CD4-positive, alpha-beta memory T cell (primary cell): ENCODE data around the gene MRTFA. TPM values are rescaled to one million over a fixed set of nuclear protein-coding genes. Genes with fewer than 3 reads are reported as not detected.
A peak's percentile ranks its signal among the peaks of the same experiment; 100 is the strongest.

ENCODE experiments used
- CTCF ChIA-PET: fragments of 350-600 bp; sonication (Branson Sonifier 250); formaldehyde crosslinking; loops from one replicate; lab custom pipeline; 2021; ENCODE audit warnings: inconsistent platforms; ENCODE audit not compliant: partially characterized antibody; lab: Charles Lee
- POLR2A ChIA-PET: fragments of 350-600 bp; sonication (Branson Sonifier 250); formaldehyde crosslinking; loops from one replicate; lab custom pipeline; 2021; ENCODE audit not compliant: partially characterized antibody; lab: Charles Lee
- DNase-seq, 5 donors: peaks; one replicate each; pipeline versions ENCODE4 v3.0.0 to v3.0.0-alpha.2; 2020 to 2022; ENCODE audit warnings: mixed read lengths in 1 of 5
- H3K27ac ChIP-seq: one replicate; pipeline ENCODE4 v1.7.0; 2013; ENCODE audit warnings: low read depth, low read length
- H3K27me3 ChIP-seq: 2 replicates; pipeline ENCODE4 v1.7.0; 2013; ENCODE audit warnings: mild to moderate bottlenecking, low read length, moderate library complexity; ENCODE audit not compliant: insufficient read depth
- H3K36me3 ChIP-seq: 2 replicates; pipeline ENCODE4 v1.7.0; 2013; ENCODE audit warnings: mild to moderate bottlenecking, low read length, moderate library complexity; ENCODE audit not compliant: insufficient read depth
- H3K4me1 ChIP-seq: 2 replicates; pipeline ENCODE4 v1.7.0; 2013; ENCODE audit warnings: mild to moderate bottlenecking, low read length, moderate library complexity; ENCODE audit not compliant: insufficient read depth
- H3K4me3 ChIP-seq, 2 donors: one replicate each; pipeline ENCODE4 v1.7.0; 2013; ENCODE audit warnings: low read length in 2 of 2, mild to moderate bottlenecking in 1 of 2
- H3K9me3 ChIP-seq, 2 donors: one replicate each; pipeline ENCODE4 v1.7.0; 2013; ENCODE audit warnings: low read length in 2 of 2, control low read depth in 1 of 2; ENCODE audit not compliant: control insufficient read depth in 1 of 2
- H3K27ac Mint-ChIP-seq, 7 donors: one replicate each; pipeline ENCODE4 v1.8.0; 2020 to 2021; ENCODE audit warnings: mixed read lengths in 7 of 7, mild to moderate bottlenecking in 6 of 7, inconsistent platforms in 3 of 7, moderate library complexity in 3 of 7
- H3K27me3 Mint-ChIP-seq, 2 donors: one replicate each; pipeline ENCODE4 v1.8.0; 2020 to 2021; ENCODE audit warnings: mixed read lengths in 2 of 2
- H3K36me3 Mint-ChIP-seq, 2 donors: one replicate each; pipeline ENCODE4 v1.8.0; 2020 to 2021; ENCODE audit warnings: mixed read lengths in 2 of 2, inconsistent platforms in 1 of 2, mild to moderate bottlenecking in 1 of 2
- H3K4me1 Mint-ChIP-seq, 4 donors: one replicate each; pipeline ENCODE4 v1.8.0; 2020 to 2021; ENCODE audit warnings: mixed read lengths in 4 of 4, mild to moderate bottlenecking in 1 of 4
- H3K4me3 Mint-ChIP-seq, 8 donors: one replicate each; pipeline ENCODE4 v1.8.0; 2020 to 2021; ENCODE audit warnings: mixed read lengths in 8 of 8, mild to moderate bottlenecking in 7 of 8, moderate library complexity in 6 of 8, inconsistent platforms in 3 of 8
- H3K9me3 Mint-ChIP-seq, 8 donors: one replicate each; pipeline ENCODE4 v1.8.0; 2020 to 2021; ENCODE audit warnings: mixed read lengths in 8 of 8, mild to moderate bottlenecking in 5 of 8, inconsistent platforms in 3 of 8, moderate library complexity in 1 of 8
- intact Hi-C: fragments of 100-400 bp; cut with micrococcal nuclease; formaldehyde crosslinking; loops from one replicate; pipeline ENCODE4 v1.15.1; 2023
- polyA plus RNA-seq, 2 donors: library from polyadenylated mRNA; unstranded; fragments of 300-500 nt; fragmentation: Illumina TruSeq; gene quantifications; one replicate each; pipeline ENCODE4 v1.2.3, GENCODE V29; 2021
- total RNA-seq, 2 experiments: library from RNA; stranded (reverse); gene quantifications; one replicate each; pipeline ENCODE4 v1.2.3, GENCODE V29; 2021

MRTFA gene
- total and polyA plus RNA-seq, 4 experiments from 2014 or later: 5.3 to 91.6 (median 50.9) TPM

GRCh38 chr22:40637183-40638150 is 948 bp upstream of the MRTFA start:
- CTCF ChIA-PET: interaction anchor here (1.0 to 2.6 kb wide), 10 partner anchors 9 to 201 kb away, joined by 3 to 18 read pairs (median 4); no protein-coding TSS in a partner anchor

GRCh38 chr22:40635940-40636379 is 559 bp downstream of the MRTFA start:
- Histone ChIP-seq H3K36me3 (no peaks in the 10 kb centered on the region), H3K4me1 (peaks cover 34% of the 10 kb centered on the region), H3K27me3 (no peaks in the 10 kb centered on the region), H3K4me3 (peak overlapping the region; percentile 46 to 98), H3K27ac (peak overlapping the region; percentile 85), H3K9me3 (no peaks in the 10 kb centered on the region)
- Mint-ChIP-seq H3K9me3 (peaks cover 0 to 1% (median 0%) of the 10 kb centered on the region in 8 donors), H3K4me1 (peaks cover 23 to 60% (median 38%) of the 10 kb centered on the region in 4 donors), H3K27me3 (no peaks in the 10 kb centered on the region), H3K27ac (peak overlapping the region; percentile 92 to 97 (median 95)), H3K4me3 (peak overlapping the region; percentile 90 to 98 (median 94)), H3K36me3 (peaks cover 0 to 9% of the 10 kb centered on the region in 2 donors)
- ChIA-PET CTCF (interaction anchor here (1.4 to 2.6 kb wide), 4 partner anchors 10 to 199 kb away, joined by 5 to 18 read pairs (median 10); no protein-coding TSS in a partner anchor), POLR2A (interaction anchor here (0.6 to 2.0 kb wide), 10 partner anchors 9 to 289 kb away, joined by 3 to 58 read pairs (median 8); partner anchors contain the start of genes ST13 and XPNPEP3)
- peak in 1 of 5 donors; percentile 20 for DNase-seq
- intact Hi-C loops: loop anchor here (1.0 to 2.0 kb wide), 6 partner anchors 10 to 569 kb away; partner anchors contain the start of genes L3MBTL2, SLC25A17, ST13 and XPNPEP3

More at GRCh38 chr22:40637183-40638150, 948 bp upstream of the MRTFA start:
- POLR2A ChIA-PET: interaction anchor here (0.5 to 2.0 kb wide), 23 partner anchors 8 to 1634 kb away, joined by 3 to 58 read pairs (median 3); partner anchors contain the start of genes PHF5A, SGSM3, ST13 and XPNPEP3
- no peaks in the 10 kb centered on the region for H3K27me3 Mint-ChIP-seq
- Histone ChIP-seq H3K27me3 (no peaks in the 10 kb centered on the region), H3K27ac (peak overlapping the region; percentile 85), H3K4me3 (peak overlapping the region; percentile 95 to 98), H3K9me3 (no peaks in the 10 kb centered on the region), H3K36me3 (no peaks in the 10 kb centered on the region), H3K4me1 (peaks cover 33% of the 10 kb centered on the region)
- peaks cover 0 to 9% of the 10 kb centered on the region in 2 donors for H3K36me3 Mint-ChIP-seq
- intact Hi-C loops: loop anchor here (1.0 to 2.0 kb wide), 6 partner anchors 105 to 593 kb away; partner anchors contain the start of genes L3MBTL2, SLC25A17, ST13 and XPNPEP3
- H3K4me1 Mint-ChIP-seq: peaks cover 18 to 48% (median 26%) of the 10 kb centered on the region in 4 donors
- peak overlapping the region; percentile 92 to 99 (median 98) for H3K4me3 Mint-ChIP-seq
- peak overlapping the region; percentile 92 to 99 (median 98) for H3K27ac Mint-ChIP-seq
- H3K9me3 Mint-ChIP-seq: peaks cover 0 to 1% (median 0%) of the 10 kb centered on the region in 8 donors
- DNase-seq: no peak

- H3K36me3 ChIP-seq: no peaks in the 10 kb centered on the region
- peak overlapping the region; percentile 46 to 98 for H3K4me3 ChIP-seq
- peak overlapping the region; percentile 85 for H3K27ac ChIP-seq
- peak overlapping the region; percentile 90 to 96 (median 92) for H3K4me3 Mint-ChIP-seq
- no peaks in the 10 kb centered on the region for H3K9me3 ChIP-seq
- H3K9me3 Mint-ChIP-seq: peaks cover 0 to 1% (median 0%) of the 10 kb centered on the region in 8 donors
- POLR2A ChIA-PET: interaction anchor here (0.6 to 1.8 kb wide), 2 partner anchors 8 to 14 kb away, joined by 4 to 9 read pairs; no protein-coding TSS in a partner anchor
- H3K36me3 Mint-ChIP-seq: peaks cover 0 to 9% of the 10 kb centered on the region in 2 donors
- peaks cover 24 to 67% (median 39%) of the 10 kb centered on the region in 4 donors for H3K4me1 Mint-ChIP-seq
- no peak for DNase-seq
- H3K27me3 Mint-ChIP-seq: no peaks in the 10 kb centered on the region
- CTCF ChIA-PET: interaction anchor here (1.2 to 3.7 kb wide), 5 partner anchors 11 to 199 kb away, joined by 3 to 29 read pairs (median 5); no protein-coding TSS in a partner anchor
- peak overlapping the region; percentile 77 to 97 (median 95) for H3K27ac Mint-ChIP-seq
- intact Hi-C loops: no loop called here
- H3K4me1 ChIP-seq: peaks cover 41% of the 10 kb centered on the region
- H3K27me3 ChIP-seq: no peaks in the 10 kb centered on the region
Observed at GRCh38 chr22:40635043-40635939, 1.2 kb downstream of the MRTFA start.

DNA sequence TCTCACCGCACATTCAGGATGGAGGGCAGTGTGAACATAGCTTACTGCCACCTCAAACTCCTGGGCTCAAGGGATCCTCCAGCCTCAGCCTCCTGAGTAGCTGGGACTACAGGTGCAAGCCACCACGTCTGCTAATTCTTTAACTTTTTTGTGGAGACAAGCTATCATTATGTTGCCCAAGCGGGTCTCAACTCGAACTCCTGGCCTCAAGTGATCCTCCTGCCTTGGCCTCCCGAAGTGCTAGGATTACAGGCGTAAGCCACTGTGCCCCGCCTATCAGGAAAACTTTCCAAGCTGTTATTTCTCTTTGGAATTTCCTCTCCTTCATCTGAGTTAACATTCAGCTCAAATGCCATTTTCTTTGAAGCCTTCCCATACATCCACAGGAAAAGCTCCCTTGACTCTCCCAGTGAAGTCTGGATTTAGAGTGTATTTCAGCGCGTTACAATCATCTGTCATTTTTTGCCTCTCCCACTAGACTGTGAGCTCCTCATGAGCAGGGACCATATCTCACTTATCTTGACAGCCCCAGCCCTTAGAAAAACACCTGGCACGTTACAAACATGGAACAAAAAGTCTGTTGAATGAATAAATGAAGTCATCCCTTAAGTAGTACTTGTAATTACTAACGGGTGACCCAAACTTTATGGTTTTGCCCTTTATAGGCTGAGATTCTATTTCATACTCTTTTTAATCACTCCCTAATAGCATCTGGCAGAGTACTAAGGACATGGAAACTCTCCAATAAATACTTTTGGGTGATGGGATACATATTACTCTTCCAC is 2.2 kb downstream of the MRTFA start:
- H3K36me3 ChIP-seq: no peaks in the 10 kb centered on the region
- Mint-ChIP-seq H3K27ac (peak overlapping the region in 2 of 7 donors; percentile 7 to 12), H3K36me3 (peaks cover 0 to 9% of the 10 kb centered on the region in 2 donors), H3K9me3 (peaks cover 0 to 1% (median 0%) of the 10 kb centered on the region in 8 donors), H3K27me3 (no peaks in the 10 kb centered on the region), H3K4me1 (peaks cover 29 to 68% (median 42%) of the 10 kb centered on the region in 4 donors), H3K4me3 (peak overlapping the region in 6 of 8 donors; percentile 66 to 96 (median 92))
- no peaks in the 10 kb centered on the region for H3K27me3 ChIP-seq
- H3K9me3 ChIP-seq: no peaks in the 10 kb centered on the region
- H3K4me1 ChIP-seq: peaks cover 41% of the 10 kb centered on the region
- ChIA-PET CTCF (interaction anchor here (1.2 to 3.7 kb wide), 3 partner anchors 12 to 110 kb away, joined by 3 to 29 read pairs (median 5); no protein-coding TSS in a partner anchor), POLR2A (interaction anchor here (1.0 kb wide), 1 partner anchor 11 kb away, joined by 4 read pairs; no protein-coding TSS in a partner anchor)
- no peak overlapping the region for H3K27ac ChIP-seq
- intact Hi-C loops: no loop called here
- no peak for DNase-seq
- no peak overlapping the region for H3K4me3 ChIP-seq

GRCh38 chr22:40633036-40633435 is 3.5 kb downstream of the MRTFA start:
- H3K27me3 ChIP-seq: no peaks in the 10 kb centered on the region
- no peaks in the 10 kb centered on the region for H3K36me3 ChIP-seq
- Mint-ChIP-seq H3K36me3 (peaks cover 0 to 9% of the 10 kb centered on the region in 2 donors), H3K9me3 (peaks cover 0 to 1% (median 0%) of the 10 kb centered on the region in 8 donors), H3K4me3 (peak overlapping the region in 2 of 8 donors; percentile 2 to 11), H3K27ac (peak overlapping the region in 1 of 7 donors; percentile 18), H3K27me3 (no peaks in the 10 kb centered on the region), H3K4me1 (peaks cover 38 to 77% (median 51%) of the 10 kb centered on the region in 4 donors)
- H3K4me1 ChIP-seq: peaks cover 39% of the 10 kb centered on the region
- POLR2A ChIA-PET: interaction anchor here (1.0 to 2.4 kb wide), 2 partner anchors 13 to 99 kb away, joined by 4 to 6 read pairs; no protein-coding TSS in a partner anchor
- CTCF ChIA-PET: interaction anchor here (0.8 to 3.7 kb wide), 5 partner anchors 9 to 196 kb away, joined by 3 to 29 read pairs (median 3); no protein-coding TSS in a partner anchor
- intact Hi-C loops: no loop called here
- H3K9me3 ChIP-seq: no peaks in the 10 kb centered on the region
- no peak overlapping the region for H3K4me3 ChIP-seq
- no peak overlapping the region for H3K27ac ChIP-seq
- no peak for DNase-seq
